ENCODE results near the gene CAMK2D. TPM values are rescaled to one million over a fixed set of nuclear protein-coding genes. Genes with fewer than 3 reads are reported as not detected.

Gene CAMK2D
- total RNA-seq, 1 experiment from 2014 or later: 15.4 TPM

- no peaks in the 10 kb centered on the region for H4K20me1 ChIP-seq (ENCODE audit: low read length)
- no peaks in the 10 kb centered on the region for H3K9me2 ChIP-seq (replicated peaks; ENCODE audit: low read length)
- no peak overlapping the region for H3K27ac ChIP-seq (ENCODE audit: low read length)
- no peak for ATAC-seq
- no peaks in the 10 kb centered on the region for H3F3A ChIP-seq (ENCODE audit: low read length, unreplicated experiment)
- TF ChIP-seq EZH2 (IDR thresholded peaks at IDR 0.05; ENCODE audit: low read length, unreplicated experiment) (no peak), CTCF (conservative IDR thresholded peaks at IDR 0.05; ENCODE audit: low read depth, low read length) (no peak), EZH2phosphoT487 (IDR thresholded peaks at IDR 0.05; ENCODE audit: borderline replicate concordance, low read length) (no peak)
- no peak for DNase-seq
- no peaks in the 10 kb centered on the region for H3K4me1 ChIP-seq (ENCODE audit: insufficient read depth, low read length)
- H3K9ac ChIP-seq (ENCODE audit: low read length): no peak overlapping the region
- no peak overlapping the region for H3K4me3 ChIP-seq (ENCODE audit: low read length)
- no peaks in the 10 kb centered on the region for H3K79me2 ChIP-seq (ENCODE audit: low read length)
- CTCF ChIA-PET: no interaction called here
- H3K36me3 ChIP-seq (ENCODE audit: low read depth, low read length): no peaks in the 10 kb centered on the region
- no peaks in the 10 kb centered on the region for H3K9me3 ChIP-seq (ENCODE audit: low read length)
- H2AFZ ChIP-seq (ENCODE audit: low read length): no peak overlapping the region
- intact Hi-C loops (cut with micrococcal nuclease): no loop called here
- BruUV-seq (replicated peaks): no TSS peak
- H3K4me2 ChIP-seq (ENCODE audit: low read length): no peak overlapping the region
- POLR2A ChIA-PET (ENCODE audit: unreplicated experiment): no interaction called here
- H3K27me3 ChIP-seq (ENCODE audit: low read length): no peaks in the 10 kb centered on the region
Observed at GRCh38 chr4:113625902-113626301, 135.6 kb downstream of the CAMK2D start.

DNA sequence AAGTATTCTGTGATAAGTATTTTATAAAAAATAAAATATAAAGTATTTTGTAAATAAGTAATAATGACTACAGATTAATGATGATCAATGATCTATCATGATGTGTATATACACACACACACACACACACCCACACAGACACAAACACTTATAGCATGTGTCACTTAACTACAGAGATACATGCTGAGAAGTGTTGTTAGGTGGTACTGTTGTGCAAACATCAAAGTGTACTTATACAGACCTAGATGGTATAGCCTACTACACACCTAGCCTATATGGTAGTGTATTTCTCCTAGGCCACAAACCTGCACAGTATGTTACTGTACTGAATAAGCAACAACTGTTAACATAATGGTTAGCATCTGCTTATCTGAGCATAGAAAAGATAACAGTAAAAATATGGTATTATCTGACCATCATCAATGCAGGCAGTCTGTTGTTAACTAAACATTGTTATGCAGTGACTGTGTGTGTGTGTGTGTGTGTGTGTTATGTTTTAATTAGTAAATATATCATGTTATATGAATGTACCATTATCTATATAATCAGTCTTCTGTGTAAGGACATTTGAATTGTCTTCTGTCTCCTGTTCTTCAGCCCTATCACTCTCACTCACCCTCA, 138.2 kb downstream of the CAMK2D start:
- intact Hi-C loops (cut with micrococcal nuclease): no loop called here
- no peaks in the 10 kb centered on the region for H3F3A ChIP-seq (ENCODE audit: low read length, unreplicated experiment)
- H3K9me2 ChIP-seq (replicated peaks; ENCODE audit: low read length): no peaks in the 10 kb centered on the region
- no peaks in the 10 kb centered on the region for H3K36me3 ChIP-seq (ENCODE audit: low read depth, low read length)
- H3K9ac ChIP-seq (ENCODE audit: low read length): no peak overlapping the region
- ATAC-seq (no peak), DNase-seq (no peak)
- no peak overlapping the region for H3K4me3 ChIP-seq (ENCODE audit: low read length)
- H3K79me2 ChIP-seq (ENCODE audit: low read length): no peaks in the 10 kb centered on the region
- H3K27me3 ChIP-seq (ENCODE audit: low read length): no peaks in the 10 kb centered on the region
- POLR2A ChIA-PET (ENCODE audit: unreplicated experiment): no interaction called here
- no peak overlapping the region for H3K27ac ChIP-seq (ENCODE audit: low read length)
- H3K4me2 ChIP-seq (ENCODE audit: low read length): no peak overlapping the region
- no TSS peak for BruUV-seq (replicated peaks)
- no peaks in the 10 kb centered on the region for H3K9me3 ChIP-seq (ENCODE audit: low read length)
- no peaks in the 10 kb centered on the region for H4K20me1 ChIP-seq (ENCODE audit: low read length)
- no peak overlapping the region for H2AFZ ChIP-seq (ENCODE audit: low read length)
- CTCF ChIA-PET: no interaction called here
- H3K4me1 ChIP-seq (ENCODE audit: insufficient read depth, low read length): no peaks in the 10 kb centered on the region
- TF ChIP-seq EZH2phosphoT487 (IDR thresholded peaks at IDR 0.05; ENCODE audit: borderline replicate concordance, low read length) (no peak), CTCF (conservative IDR thresholded peaks at IDR 0.05; ENCODE audit: low read depth, low read length) (no peak), EZH2 (IDR thresholded peaks at IDR 0.05; ENCODE audit: low read length, unreplicated experiment) (no peak)

DNA sequence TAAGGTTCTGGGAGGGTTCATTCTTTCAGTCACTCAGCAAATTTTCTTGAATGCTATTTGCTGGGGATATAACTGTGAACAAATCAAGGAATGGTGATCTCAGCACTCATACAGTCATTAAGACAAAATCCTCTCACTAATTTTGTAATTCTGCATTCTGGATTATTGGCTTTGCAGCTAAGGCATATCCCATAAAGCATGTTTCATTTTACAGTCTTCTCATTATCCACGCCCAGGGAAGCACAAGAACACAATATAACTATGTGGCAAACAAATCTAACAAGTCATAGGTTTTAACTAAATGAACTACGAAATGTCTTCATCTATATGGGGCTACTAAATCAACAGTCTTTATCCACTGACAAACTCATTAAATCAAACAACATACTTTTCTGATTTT, 139.9 kb downstream of the CAMK2D start:
- Histone ChIP-seq H4K20me1 (ENCODE audit: low read length) (no peaks in the 10 kb centered on the region), H3K9ac (ENCODE audit: low read length) (no peak overlapping the region), H3K79me2 (ENCODE audit: low read length) (no peaks in the 10 kb centered on the region), H3K4me1 (ENCODE audit: insufficient read depth, low read length) (no peaks in the 10 kb centered on the region), H3K9me2 (replicated peaks; ENCODE audit: low read length) (no peaks in the 10 kb centered on the region), H3K27ac (ENCODE audit: low read length) (no peak overlapping the region), H3F3A (ENCODE audit: low read length, unreplicated experiment) (no peaks in the 10 kb centered on the region), H3K4me2 (ENCODE audit: low read length) (no peak overlapping the region), H3K9me3 (ENCODE audit: low read length) (no peaks in the 10 kb centered on the region), H3K27me3 (ENCODE audit: low read length) (no peaks in the 10 kb centered on the region), H3K4me3 (ENCODE audit: low read length) (no peak overlapping the region), H3K36me3 (ENCODE audit: low read depth, low read length) (no peaks in the 10 kb centered on the region), H2AFZ (ENCODE audit: low read length) (no peak overlapping the region)
- no peak for DNase-seq
- ChIA-PET CTCF (no interaction called here), POLR2A (ENCODE audit: unreplicated experiment) (no interaction called here)
- BruUV-seq (replicated peaks): no TSS peak
- no peak for ATAC-seq
- intact Hi-C loops (cut with micrococcal nuclease): no loop called here
- TF ChIP-seq EZH2 (IDR thresholded peaks at IDR 0.05; ENCODE audit: low read length, unreplicated experiment): no peak
- TF ChIP-seq EZH2phosphoT487 (IDR thresholded peaks at IDR 0.05; ENCODE audit: borderline replicate concordance, low read length): no peak
- TF ChIP-seq CTCF (conservative IDR thresholded peaks at IDR 0.05; ENCODE audit: low read depth, low read length): no peak
